SK-N-MC (cell line): ENCODE results near the gene PAPOLA.

ENCODE experiments used
- DNase-seq: peaks from one replicate; pipeline ENCODE4 v3.0.0-alpha.2; 2011; ENCODE audit warnings: low read depth, low spot score
- H3K27ac ChIP-seq: fragments of 200-600 bp; sonication (generic); 2 replicates; pipeline ENCODE4 v1.5.1; 2016; ENCODE audit warnings: mixed run types
- H3K36me3 ChIP-seq: fragments of 200-600 bp; sonication (generic); 2 replicates; pipeline ENCODE4 v1.6.1; 2017; ENCODE audit warnings: antibody characterized with exemption, low read length, mixed read lengths; ENCODE audit not compliant: insufficient read depth
- H3K4me3 ChIP-seq: fragments of 200-600 bp; sonication (generic); 2 replicates; pipeline ENCODE4 v1.5.1; 2016
- H3K9ac ChIP-seq: fragments of 200-600 bp; sonication (generic); 2 replicates; pipeline ENCODE4 v1.8.0; 2017; ENCODE audit warnings: mixed run types, mixed read lengths; ENCODE audit not compliant: insufficient read length
- H3K9me3 ChIP-seq: fragments of 200-600 bp; sonication (generic); 2 replicates; pipeline ENCODE4 v1.6.1; 2017; ENCODE audit warnings: low read depth, mild to moderate bottlenecking, antibody characterized with exemption, low read length, moderate library complexity, mixed read lengths
- EZH2 ChIP-seq: fragments of 200-600 bp; sonication (generic); IDR thresholded peaks from one replicate; pipeline ENCODE4 v1.6.1; 2017; ENCODE audit warnings: antibody characterized with exemption
- FOXP2 ChIP-seq: optimal IDR thresholded peaks from 2 replicates; pipeline ENCODE3; 2011; ENCODE audit warnings: mild to moderate bottlenecking, moderate library complexity; ENCODE audit not compliant: insufficient read depth; ENCODE audit errors: extremely low read length, control extremely low read depth
- POLR2AphosphoS5 ChIP-seq: IDR thresholded peaks from 2 replicates; pipeline ENCODE4 v1.6.1; 2012; ENCODE audit warnings: mild to moderate bottlenecking, low read depth, low read length, borderline replicate concordance

Gene PAPOLA

DNA sequence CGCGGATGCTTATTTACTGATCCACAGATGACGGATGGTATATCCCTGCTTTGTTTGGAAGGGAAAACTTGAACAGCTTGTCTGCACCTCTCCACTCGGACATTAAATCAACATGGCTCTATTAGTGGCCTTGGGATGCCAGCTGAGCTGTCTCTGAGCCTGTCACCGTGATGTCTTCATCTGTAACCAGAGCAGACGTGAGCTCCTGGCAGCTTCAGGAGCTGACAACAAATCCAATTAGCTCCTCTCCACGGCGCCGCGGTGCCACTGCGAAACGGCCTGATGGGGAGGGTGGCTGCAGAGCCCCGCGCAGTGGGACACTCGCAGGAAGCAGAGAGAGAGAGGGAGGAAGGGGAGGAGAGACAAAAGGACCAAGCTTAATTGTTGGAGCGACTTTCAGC is 112.3 kb downstream of the PAPOLA start:
- H3K27ac ChIP-seq, result no peak overlapping the region
- no peak overlapping the region for H3K4me3 ChIP-seq
- TF ChIP-seq POLR2AphosphoS5 (no peak), FOXP2 (no peak), EZH2 (no peak)
- no peaks in the 10 kb centered on the region for H3K9me3 ChIP-seq
- DNase-seq, result no peak
- no peaks in the 10 kb centered on the region for H3K36me3 ChIP-seq
- no peak overlapping the region for H3K9ac ChIP-seq

DNA sequence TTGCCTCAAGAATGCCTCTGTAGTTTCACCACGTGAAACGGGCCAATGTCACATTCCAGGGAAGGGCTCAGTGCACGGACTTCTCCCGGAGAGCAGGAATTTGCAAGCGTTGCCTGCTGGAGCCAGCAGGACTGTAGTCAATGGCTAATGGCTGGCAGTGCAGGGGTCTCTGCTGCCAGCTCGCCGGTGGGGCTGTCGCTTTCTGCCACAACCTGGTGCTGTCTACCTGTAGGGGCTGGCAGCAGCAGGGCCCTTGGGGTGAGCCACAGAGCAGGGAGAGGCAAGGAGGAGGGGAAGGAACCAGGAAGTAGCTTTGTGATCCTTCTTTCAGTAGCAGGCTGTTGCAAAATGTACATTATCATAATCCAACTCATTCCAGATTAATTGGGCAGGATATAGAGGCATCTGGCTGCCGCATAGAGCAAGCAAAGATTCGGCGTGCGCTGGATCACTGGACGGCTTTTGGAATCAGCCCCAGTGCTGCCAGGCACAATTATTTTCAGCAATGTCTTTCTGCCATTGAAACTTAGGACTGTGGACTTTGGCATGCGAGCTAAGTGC is 114.1 kb downstream of the PAPOLA start:
- no peak for DNase-seq
- Histone ChIP-seq H3K4me3 (no peak overlapping the region), H3K9me3 (no peaks in the 10 kb centered on the region), H3K36me3 (no peaks in the 10 kb centered on the region), H3K9ac (no peak overlapping the region), H3K27ac (no peak overlapping the region)
- no peak for TF ChIP-seq POLR2AphosphoS5
- no peak for TF ChIP-seq EZH2
- no peak for TF ChIP-seq FOXP2
